Thymus (tissue), 11 donors: Measurements from ENCODE around the gene DGKZ. TPM values are rescaled to one million over a fixed set of nuclear protein-coding genes. Genes with fewer than 3 reads are reported as not detected.
"Not testable (repeated sequence)": the region's sequence is repeated elsewhere in the genome, so short reads cannot be mapped to it uniquely, and the experiment has no call there.

Source experiments
- DNase-seq, 9 donors: peaks; one replicate each; pipeline ENCODE4 v3.0.0-alpha.2; 2013; ENCODE audit warnings: low spot score in 9 of 9, low read depth in 6 of 9, missing footprints in 1 of 9
- H3K27ac ChIP-seq, 2 donors: one replicate each; pipeline ENCODE4 v1.5.1; 2013; ENCODE audit warnings: control low read depth in 1 of 2, low read depth in 1 of 2, low read length in 1 of 2, mild to moderate bottlenecking in 1 of 2, moderate library complexity in 1 of 2
- H3K27me3 ChIP-seq, 2 donors: one replicate each; pipeline ENCODE4 v1.5.1; 2013; ENCODE audit warnings: low read length in 1 of 2; ENCODE audit not compliant: control insufficient read depth in 2 of 2, insufficient read depth in 1 of 2
- H3K36me3 ChIP-seq, 2 donors: one replicate each; pipeline ENCODE4 v1.5.1; 2013; ENCODE audit warnings: low read length in 1 of 2, mild to moderate bottlenecking in 1 of 2, moderate library complexity in 1 of 2; ENCODE audit not compliant: control insufficient read depth in 2 of 2, insufficient read depth in 2 of 2
- H3K4me1 ChIP-seq, 2 donors: one replicate each; pipeline ENCODE4 v1.5.1; 2013; ENCODE audit warnings: low read length in 2 of 2; ENCODE audit not compliant: control insufficient read depth in 2 of 2, insufficient read depth in 2 of 2
- H3K4me3 ChIP-seq, 2 donors: one replicate each; pipeline ENCODE4 v1.5.1; 2013; ENCODE audit warnings: low read length in 2 of 2, control low read depth in 1 of 2, mild to moderate bottlenecking in 1 of 2
- H3K9me3 ChIP-seq, 2 donors: one replicate each; pipeline ENCODE4 v1.5.1; 2013; ENCODE audit warnings: low read length in 1 of 2, mild to moderate bottlenecking in 1 of 2; ENCODE audit not compliant: control insufficient read depth in 2 of 2, insufficient read depth in 1 of 2
- WGBS: extraction: QIAGEN DNeasy Blood & Tissue Kit; methylation state at CpG from one replicate; pipeline ENCODE4 v1.1.7; 2013; 5-methylcytosine and 5-hydroxymethylcytosine counted together
- polyA plus RNA-seq: library from polyadenylated mRNA; stranded (reverse); fragments of 200-250 nt; gene quantifications from one replicate; pipeline ENCODE4 v1.2.3, GENCODE V29; 2013
- total RNA-seq: library from RNA; stranded (reverse); fragments of 120-200 nt; gene quantifications from one replicate; pipeline ENCODE4 v1.2.4, GENCODE V29; 2013
- donor health status: healthy.

Gene DGKZ
- total and polyA plus RNA-seq, 2 donors, result 52.8 to 139 TPM

DNA sequence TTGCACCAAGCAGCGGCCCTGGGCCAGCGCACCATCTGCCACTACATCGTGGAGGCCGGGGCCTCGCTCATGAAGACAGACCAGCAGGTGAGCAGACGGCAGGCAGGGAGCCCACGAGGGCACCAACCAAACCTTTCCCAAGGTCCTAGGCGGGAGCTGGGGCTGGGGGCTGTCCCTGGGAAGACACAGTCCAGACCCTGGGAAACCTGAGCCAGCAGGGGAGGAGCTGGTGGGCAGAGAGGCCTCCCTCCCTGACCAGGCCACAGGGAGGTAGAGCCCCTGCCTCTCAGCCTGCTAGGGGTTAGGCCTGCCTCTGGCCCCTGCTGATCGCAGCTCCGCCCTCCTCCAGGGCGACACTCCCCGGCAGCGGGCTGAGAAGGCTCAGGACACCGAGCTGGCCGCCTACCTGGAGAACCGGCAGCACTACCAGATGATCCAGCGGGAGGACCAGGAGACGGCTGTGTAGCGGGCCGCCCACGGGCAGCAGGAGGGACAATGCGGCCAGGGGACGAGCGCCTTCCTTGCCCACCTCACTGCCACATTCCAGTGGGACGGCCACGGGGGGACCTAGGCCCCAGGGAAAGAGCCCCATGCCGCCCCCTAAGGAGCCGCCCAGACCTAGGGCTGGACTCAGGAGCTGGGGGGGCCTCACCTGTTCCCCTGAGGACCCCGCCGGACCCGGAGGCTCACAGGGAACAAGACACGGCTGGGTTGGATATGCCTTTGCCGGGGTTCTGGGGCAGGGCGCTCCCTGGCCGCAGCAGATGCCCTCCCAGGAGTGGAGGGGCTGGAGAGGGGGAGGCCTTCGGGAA is 32.4 kb downstream of the DGKZ start:
- not testable (repeated sequence) for H3K4me3 ChIP-seq

DNA sequence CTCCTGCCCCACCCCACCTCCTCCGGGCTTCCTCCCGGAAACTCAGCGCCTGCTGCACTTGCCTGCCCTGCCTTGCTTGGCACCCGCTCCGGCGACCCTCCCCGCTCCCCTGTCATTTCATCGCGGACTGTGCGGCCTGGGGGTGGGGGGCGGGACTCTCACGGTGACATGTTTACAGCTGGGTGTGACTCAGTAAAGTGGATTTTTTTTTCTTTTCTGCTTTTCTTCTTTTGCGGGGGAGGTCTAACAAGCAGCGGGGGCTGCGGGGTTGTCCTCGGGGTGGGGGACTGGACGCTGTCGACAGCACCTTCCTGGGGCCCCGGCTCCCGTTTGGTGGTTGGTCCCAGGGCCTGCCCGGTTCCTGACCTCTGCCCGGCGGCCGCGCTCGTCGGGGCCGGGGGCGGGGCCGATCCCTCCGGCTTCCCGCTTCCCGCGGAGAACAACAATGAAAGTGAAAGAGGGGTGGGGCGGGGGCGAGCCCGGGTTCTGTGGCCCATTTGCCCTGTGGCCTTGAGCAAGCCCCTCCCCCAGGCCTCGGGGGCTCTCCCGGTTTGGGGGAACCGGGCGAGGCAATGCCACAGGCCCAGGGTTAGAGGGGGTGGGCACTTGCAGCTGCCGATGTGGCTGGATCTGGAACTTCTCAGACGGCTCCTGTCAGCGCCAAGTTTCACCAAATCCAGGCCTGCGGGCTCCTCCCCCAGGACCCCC is 33.2 kb downstream of the DGKZ start:
- Histone ChIP-seq H3K27me3 (peaks cover 12 to 53% of the 10 kb centered on the region in 2 donors), H3K36me3 (peaks cover 28 to 29% of the 10 kb centered on the region in 2 donors), H3K9me3 (peaks cover 0 to 3% of the 10 kb centered on the region in 2 donors), H3K4me3 (peak overlapping the region; percentile 46 to 59), H3K27ac (peak overlapping the region; percentile 72 to 76), H3K4me1 (peaks cover 10 to 20% of the 10 kb centered on the region in 2 donors)
- peak in 2 of 9 donors; percentile 18 to 50 for DNase-seq
- WGBS, result 1% methylated on average over 45 of the region's 45 CpGs

More for the DNA sequence above, 32.4 kb downstream of the DGKZ start:
- H3K36me3 ChIP-seq, result peaks cover 35 to 36% of the 10 kb centered on the region in 2 donors
- H3K27me3 ChIP-seq, result peaks cover 12 to 45% of the 10 kb centered on the region in 2 donors
- H3K4me1 ChIP-seq, result peaks cover 10 to 20% of the 10 kb centered on the region in 2 donors
- not testable (repeated sequence) for DNase-seq, H3K27ac ChIP-seq, H3K9me3 ChIP-seq
- 85% methylated on average over 34 of the region's 36 CpGs for WGBS

DNA sequence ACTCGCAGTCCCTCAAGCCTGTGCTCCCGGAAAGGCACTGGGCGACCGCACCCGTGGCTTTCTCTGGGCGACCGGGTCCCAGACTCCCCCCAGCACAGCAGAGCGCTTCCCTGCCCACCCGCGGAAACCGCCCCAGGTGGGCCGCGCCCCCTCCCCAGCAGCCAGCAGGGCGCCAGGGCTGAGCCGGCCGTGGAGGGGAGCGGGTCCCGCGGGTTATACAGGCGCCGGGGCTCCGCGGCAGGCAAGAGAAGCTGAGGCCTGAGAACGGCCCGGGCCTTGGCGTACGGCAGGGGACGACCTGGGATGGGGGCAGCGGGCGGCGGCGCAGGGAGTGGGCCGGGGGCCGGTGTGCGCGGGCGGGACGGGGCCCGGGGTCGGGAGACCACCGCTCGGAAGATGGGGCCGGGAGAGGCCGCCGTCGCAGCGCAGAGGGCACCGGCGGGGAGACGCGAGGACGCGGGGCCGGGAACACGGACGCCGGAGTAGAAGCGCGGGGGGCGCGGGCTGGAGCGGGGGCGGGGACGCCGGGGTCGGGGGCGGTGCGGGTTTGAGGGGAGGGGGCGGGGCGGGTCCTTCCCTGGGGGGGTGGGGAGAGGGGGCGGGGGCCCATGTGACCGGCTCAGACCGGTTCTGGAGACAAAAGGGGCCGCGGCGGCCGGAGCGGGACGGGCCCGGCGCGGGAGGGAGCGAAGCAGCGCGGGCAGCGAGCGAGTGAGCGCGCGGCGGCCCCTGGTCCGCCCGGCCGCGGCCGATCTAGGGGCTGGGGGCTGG is 34.0 kb downstream of the DGKZ start, which contains the start of gene MDK:
MDK (plus strand) TSS at position 622 of the 771 bp plus-strand sequence. CDS start 389 bp downstream, outside the sequence.
- Histone ChIP-seq H3K27ac (peak within 1 kb of the TSS; percentile 72 to 76), H3K36me3 (peaks cover 20 to 21% of the 10 kb centered on the region in 2 donors), H3K4me1 (peaks cover 10 to 20% of the 10 kb centered on the region in 2 donors), H3K4me3 (peak within 1 kb of the TSS; percentile 46 to 59), H3K27me3 (peaks cover 13 to 61% of the 10 kb centered on the region in 2 donors), H3K9me3 (peaks cover 0 to 3% of the 10 kb centered on the region in 2 donors)
- DNase-seq, result no peak
- under 1% methylated on average over 95 of the region's 96 CpGs for WGBS

DNA sequence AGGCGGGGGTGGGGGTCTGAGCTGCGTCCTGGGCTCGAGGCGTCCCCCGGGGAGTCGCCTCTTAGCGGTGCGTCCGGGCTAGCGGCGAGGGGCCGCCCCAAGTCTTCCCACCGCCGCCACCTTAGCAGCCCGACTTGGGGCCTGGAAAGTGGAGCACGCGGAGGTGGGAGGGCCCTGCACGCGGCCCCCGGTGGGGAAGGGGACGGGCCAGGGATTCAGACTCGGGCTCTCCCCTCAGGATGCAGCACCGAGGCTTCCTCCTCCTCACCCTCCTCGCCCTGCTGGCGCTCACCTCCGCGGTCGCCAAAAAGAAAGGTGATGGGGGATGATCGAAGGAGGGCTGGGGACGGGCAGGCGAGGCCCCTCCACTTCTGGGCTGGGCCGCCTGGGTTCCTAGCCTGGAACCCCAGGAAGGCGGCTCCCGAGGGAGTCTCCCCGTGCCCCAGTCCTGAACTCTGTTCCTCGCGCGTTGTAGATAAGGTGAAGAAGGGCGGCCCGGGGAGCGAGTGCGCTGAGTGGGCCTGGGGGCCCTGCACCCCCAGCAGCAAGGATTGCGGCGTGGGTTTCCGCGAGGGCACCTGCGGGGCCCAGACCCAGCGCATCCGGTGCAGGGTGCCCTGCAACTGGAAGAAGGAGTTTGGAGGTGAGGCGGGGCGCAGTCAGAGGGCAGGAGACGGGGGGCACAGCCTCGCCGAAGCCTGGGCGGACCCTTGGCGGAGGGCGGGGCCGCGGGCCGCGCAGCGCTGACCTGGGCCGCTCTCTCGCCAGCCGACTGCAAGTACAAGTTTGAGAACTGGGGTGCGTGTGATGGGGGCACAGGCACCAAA is 34.8 kb downstream of the DGKZ start:
- Histone ChIP-seq H3K27ac (no peak overlapping the region), H3K27me3 (peaks cover 16 to 69% of the 10 kb centered on the region in 2 donors), H3K36me3 (peaks cover 12 to 15% of the 10 kb centered on the region in 2 donors), H3K4me1 (peaks cover 10 to 20% of the 10 kb centered on the region in 2 donors), H3K9me3 (peaks cover 0 to 3% of the 10 kb centered on the region in 2 donors), H3K4me3 (peak overlapping the region; percentile 40 to 59)
- DNase-seq, result peak in 1 of 9 donors; percentile 52
- 1% methylated on average over 66 of the region's 66 CpGs for WGBS

DNA sequence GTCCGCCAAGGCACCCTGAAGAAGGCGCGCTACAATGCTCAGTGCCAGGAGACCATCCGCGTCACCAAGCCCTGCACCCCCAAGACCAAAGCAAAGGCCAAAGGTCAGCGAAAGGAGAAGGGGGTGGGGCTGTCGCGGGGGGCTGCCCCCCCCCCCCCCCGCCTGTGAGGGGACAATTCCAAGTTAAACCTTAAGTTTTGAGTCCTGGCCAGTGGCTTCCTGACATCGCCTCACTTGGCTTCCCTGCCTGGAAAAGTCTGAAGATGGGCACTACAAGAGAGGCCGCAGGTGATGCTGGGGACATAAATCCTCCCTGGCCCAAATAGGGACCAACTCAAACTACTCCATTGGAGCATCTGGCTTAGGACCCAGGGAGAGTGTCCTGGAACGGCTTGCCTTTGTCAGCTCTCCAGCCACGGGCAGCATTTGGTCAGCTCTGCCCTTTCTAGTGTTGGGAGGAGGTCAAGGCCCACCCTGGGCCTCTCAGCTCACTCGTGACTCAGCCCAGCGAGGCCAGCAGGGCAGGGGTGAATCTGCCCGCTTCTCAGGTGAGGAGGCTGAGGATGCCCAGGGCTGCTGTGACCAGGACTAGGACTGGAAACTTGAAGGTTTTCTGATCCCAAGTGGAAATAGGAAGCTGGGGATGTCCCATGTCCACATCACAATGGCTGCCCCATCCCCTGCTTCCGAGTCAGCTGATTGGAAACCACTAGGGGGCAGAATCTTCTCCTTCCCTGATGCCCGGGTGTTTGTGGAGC is 35.6 kb downstream of the DGKZ start:
- WGBS, result 75% methylated on average over 18 of the region's 18 CpGs
- peaks cover 24 to 77% of the 10 kb centered on the region in 2 donors for H3K27me3 ChIP-seq
- H3K36me3 ChIP-seq, result peaks cover 6 to 7% of the 10 kb centered on the region in 2 donors

DNA sequence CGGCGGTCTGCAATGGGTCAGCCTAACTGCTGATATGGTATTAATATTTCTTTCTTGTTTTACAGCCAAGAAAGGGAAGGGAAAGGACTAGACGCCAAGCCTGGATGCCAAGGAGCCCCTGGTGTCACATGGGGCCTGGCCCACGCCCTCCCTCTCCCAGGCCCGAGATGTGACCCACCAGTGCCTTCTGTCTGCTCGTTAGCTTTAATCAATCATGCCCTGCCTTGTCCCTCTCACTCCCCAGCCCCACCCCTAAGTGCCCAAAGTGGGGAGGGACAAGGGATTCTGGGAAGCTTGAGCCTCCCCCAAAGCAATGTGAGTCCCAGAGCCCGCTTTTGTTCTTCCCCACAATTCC is 36.1 kb downstream of the DGKZ start:
- H3K9me3 ChIP-seq, result peaks cover 0 to 3% of the 10 kb centered on the region in 2 donors
- H3K27me3 ChIP-seq, result peaks cover 27 to 82% of the 10 kb centered on the region in 2 donors
- no peak overlapping the region for H3K4me3 ChIP-seq
- no peak overlapping the region for H3K27ac ChIP-seq
- WGBS, result 96% methylated on average over 7 of the region's 7 CpGs
- peaks cover under 1 to 3% of the 10 kb centered on the region in 2 donors for H3K36me3 ChIP-seq
- H3K4me1 ChIP-seq, result peaks cover 10 to 26% of the 10 kb centered on the region in 2 donors
- DNase-seq, result no peak

More for the DNA sequence above, 35.6 kb downstream of the DGKZ start:
- DNase-seq, result no peak
- H3K27ac ChIP-seq, result no peak overlapping the region
- no peak overlapping the region for H3K4me3 ChIP-seq
- peaks cover 10 to 24% of the 10 kb centered on the region in 2 donors for H3K4me1 ChIP-seq
- peaks cover 0 to 3% of the 10 kb centered on the region in 2 donors for H3K9me3 ChIP-seq

DNA sequence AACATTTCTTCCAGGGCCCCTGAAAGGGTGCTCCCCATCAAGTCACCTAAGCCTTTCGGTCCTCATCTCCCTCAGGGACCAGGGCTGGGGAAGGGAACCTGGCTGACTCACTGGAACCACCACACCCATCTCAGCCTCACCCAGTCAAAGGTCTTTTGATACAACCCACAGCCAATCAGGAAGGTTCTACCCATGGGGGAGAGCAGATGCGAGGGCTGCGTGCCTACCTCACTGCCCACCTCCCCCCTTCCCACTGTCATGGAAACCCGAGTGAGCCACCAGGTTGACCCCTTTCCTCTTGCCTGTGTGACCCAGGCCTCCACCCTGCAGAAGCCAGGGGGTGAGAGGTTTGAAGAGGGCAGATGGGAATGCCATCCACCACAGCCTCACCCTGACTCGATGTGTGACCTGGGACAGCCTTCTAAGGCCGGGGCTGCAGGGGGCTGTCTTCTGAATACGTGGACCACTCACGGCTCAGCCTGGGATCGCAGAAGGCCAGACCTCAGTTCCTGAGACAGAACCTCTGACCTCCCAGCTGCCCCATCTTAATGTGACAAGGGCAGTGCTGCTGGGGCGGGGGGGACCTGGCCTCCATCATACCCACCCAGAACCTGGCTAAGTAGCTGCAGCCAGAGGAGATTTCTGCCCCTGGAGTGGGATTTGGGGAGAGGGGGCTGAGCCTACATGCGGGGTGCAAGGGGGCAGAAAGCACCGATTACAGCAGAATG is 36.9 kb downstream of the DGKZ start:
- H3K4me3 ChIP-seq, result no peak overlapping the region
- no peak for DNase-seq
- peaks cover 10 to 28% of the 10 kb centered on the region in 2 donors for H3K4me1 ChIP-seq
- H3K36me3 ChIP-seq, result no peaks in the 10 kb centered on the region
- WGBS, result 95% methylated on average over 12 of the region's 12 CpGs
- peaks cover 35 to 90% of the 10 kb centered on the region in 2 donors for H3K27me3 ChIP-seq
- H3K27ac ChIP-seq, result no peak overlapping the region
- peaks cover 0 to 3% of the 10 kb centered on the region in 2 donors for H3K9me3 ChIP-seq
